LNCAP (cell line): ENCODE measurements around the gene KCNJ10.

ENCODE experiments used
- TF ChIP-seq, protein P1 (sequence below): fragments of 450-650 bp; IDR thresholded peaks from 2 replicates; pipeline ENCODE4 v1.5.1; 2017; ENCODE audit warnings: mild to moderate bottlenecking

Gene KCNJ10

DNA sequence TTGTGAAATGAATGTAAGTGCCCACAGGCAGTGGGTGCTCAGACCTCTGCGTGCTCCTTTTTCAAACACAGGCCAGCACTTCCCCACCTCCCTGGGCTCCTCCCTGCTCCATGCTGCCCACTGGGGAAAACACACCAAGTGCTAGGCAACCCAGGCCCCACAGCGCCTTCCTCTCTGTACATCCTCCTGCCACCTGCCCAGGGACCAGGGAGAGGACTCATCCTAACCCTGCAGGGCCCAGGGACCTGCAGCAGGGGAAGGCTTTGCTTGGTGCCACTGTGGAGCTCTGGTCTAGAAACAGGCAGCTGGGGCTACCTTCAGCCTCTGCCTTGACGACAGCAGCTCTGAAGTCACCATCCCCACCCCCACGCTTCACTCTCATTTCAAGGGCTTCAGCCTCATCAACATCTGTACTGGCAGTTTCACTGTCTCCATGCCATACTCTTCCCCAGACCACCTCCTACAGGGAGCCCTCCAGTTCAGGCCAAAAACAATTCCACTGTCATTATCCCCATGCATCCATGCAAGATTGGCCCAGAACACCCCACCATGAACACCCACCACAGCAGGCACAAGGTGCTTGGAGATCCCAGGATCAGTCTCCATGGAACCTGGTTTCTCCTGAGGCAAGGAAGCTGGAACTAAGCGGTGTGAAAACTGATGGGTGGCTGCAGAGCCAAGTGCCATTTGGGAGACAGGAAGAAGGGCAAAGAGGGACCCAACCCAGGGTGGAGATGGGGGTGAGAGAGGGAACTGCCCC is 27.4 kb upstream of the KCNJ10 start:
- TF ChIP-seq, protein P1, sequence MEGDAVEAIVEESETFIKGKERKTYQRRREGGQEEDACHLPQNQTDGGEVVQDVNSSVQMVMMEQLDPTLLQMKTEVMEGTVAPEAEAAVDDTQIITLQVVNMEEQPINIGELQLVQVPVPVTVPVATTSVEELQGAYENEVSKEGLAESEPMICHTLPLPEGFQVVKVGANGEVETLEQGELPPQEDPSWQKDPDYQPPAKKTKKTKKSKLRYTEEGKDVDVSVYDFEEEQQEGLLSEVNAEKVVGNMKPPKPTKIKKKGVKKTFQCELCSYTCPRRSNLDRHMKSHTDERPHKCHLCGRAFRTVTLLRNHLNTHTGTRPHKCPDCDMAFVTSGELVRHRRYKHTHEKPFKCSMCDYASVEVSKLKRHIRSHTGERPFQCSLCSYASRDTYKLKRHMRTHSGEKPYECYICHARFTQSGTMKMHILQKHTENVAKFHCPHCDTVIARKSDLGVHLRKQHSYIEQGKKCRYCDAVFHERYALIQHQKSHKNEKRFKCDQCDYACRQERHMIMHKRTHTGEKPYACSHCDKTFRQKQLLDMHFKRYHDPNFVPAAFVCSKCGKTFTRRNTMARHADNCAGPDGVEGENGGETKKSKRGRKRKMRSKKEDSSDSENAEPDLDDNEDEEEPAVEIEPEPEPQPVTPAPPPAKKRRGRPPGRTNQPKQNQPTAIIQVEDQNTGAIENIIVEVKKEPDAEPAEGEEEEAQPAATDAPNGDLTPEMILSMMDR = no peak

DNA sequence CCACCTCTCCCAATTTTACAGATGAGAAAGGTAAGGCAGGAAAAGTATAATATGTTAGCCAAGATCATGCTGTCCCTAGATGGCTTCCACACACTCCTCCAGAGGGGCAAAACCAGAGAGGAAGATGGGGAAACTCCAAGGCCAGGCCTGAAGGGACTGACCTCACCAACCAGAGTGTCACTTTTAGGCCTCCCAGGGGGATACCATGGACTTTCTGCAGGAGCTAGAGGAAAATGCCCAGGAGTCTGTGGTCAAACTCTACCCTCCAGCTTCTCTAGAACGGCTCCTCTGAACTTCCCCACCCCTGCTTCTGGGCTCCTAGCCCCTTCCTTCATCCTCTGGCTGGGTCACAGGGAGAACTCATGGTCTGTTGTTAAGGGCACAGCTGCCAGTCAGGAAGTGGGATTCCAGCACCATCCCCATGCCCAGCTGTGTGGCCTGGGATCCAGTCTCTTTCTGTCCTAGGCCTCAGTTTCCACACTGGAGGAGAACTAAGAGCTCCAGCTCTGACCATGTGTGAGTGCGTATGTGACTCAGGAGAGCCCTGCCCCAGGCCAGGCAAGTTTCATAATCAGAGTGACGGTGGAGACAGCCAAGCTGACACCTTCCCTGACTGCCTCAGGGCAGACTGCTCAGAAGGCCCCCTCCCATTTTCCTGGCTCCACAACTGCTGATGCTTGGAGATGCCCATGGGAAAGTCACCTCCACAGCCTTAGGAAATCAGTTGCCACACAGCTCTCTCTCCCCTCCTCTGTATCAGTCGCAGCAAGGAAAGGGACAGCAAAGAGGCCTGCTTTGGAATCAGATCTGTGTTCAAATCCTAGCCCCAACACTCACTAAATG is 26.5 kb upstream of the KCNJ10 start:
- TF ChIP-seq, protein P1 = no peak

DNA sequence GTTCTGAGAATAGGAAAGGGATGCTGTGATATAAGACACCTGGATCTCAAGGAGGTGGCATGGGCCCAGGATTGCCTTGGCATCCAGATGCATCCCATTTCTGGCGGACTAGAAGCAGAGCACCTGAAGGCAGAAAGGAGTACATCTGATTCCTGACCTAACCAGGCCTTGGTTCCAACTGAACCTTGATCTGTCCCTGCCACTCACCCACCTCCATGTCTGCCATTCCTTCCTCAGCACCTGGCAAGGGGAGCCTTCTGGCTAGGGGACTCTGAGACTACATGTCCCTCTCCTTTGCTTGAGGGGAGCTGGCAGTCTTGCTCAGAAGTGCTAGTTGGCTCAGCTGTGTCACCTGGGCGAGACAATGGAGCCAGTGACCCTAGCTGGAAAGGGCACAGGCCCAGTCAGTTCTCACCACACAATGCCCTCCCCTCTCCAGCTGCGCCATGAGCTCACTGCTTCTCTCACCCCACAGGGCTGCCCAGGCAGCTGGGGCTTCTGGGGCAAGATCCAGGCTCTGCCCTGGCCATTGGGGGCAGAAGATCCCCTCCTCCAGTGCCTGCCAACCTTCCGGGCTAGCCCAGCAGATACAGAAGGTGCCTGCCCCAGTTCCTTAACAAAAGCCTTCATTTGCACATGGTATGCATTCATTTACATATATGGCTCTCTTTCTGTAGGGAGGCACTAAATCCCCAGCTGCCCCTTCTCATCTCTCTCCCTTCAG is 25.6 kb upstream of the KCNJ10 start:
- TF ChIP-seq, protein P1 = no peak

DNA sequence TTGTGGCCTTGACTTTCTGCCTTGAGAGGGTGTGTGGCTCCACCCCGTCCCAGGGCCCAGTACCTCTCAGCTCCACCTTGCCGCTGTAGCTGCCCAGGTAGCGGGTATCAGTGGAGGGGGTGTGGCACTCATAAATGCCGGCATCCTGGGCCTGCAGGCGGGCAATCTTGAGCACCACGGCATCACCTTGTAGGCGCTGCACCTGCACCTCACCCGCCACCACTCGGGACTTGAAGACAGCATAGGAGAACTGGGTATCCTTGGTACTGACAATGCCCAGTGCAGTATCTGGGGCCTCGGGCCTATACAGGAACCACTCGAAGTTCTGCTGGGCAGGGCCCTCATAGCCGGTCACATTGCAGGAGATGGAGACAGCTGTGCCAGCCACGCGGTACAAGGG is 24.8 kb upstream of the KCNJ10 start:
- TF ChIP-seq, protein P1 = no peak

DNA sequence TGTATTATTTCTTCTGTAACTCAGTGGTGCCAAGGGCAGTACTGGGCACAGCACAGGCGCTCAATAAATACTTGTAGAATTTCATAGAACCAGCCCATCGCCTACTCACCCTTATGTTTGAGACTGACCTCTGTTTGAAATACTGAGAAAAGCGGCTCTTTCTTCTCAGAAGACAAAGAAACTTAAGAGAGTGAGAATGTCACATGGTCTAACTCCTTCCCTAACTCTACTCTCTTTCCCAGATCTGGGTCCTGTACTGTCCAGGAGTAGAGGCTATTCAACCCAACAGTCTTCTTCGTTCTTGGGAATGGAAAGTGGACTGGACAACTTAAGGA is 24.3 kb upstream of the KCNJ10 start:
- TF ChIP-seq, protein P1 = no peak

DNA sequence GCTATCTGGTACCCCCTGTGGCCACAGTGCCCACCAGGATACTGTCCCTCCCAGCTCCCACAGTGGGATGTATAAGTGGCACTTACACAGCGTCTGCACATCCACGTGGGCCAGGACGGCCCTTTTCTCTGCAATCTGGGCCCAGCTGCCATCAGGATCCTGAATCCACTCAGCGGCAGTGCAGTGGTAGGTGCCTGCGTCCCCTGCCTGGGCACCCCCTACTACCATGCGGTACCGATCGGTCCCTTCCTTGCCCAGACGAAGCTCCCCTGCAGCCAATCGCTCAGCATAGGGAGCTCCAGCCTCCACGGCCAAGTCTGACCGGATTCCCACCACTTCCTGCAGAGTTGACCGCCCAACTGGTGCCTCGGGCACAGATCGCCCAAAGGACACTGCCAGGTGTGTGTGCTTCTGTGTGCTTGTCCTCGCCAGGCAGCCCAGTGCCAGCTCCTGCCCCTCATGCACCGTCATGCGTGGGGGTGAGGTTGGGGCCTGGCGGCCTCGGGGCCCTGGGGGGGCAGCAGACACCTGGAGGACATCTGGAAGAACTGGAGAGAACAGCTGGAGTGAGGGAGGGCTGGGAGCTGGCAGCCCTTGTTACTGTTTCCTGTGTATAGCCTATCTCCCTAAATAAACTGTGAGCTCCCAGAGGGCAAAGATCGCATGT is 23.8 kb upstream of the KCNJ10 start:
- TF ChIP-seq, protein P1 = no peak

DNA sequence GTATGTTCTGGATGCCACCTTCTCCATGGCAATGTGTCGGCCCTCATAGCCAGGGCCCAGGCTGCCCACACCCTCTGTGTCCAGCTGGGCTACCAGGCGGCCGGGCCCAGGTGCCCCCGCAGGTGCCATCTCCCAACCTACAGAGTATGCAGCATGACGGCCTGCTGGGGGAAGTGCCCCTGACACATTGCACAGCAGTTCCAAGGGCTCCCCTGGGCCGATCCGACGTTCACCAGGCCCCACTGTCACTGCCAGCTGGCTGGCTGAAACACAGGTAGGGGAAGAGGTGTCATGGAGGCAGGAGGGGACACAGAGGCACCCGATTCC is 23.1 kb upstream of the KCNJ10 start:
- TF ChIP-seq, protein P1 = no peak
